ENCODE data around the gene CTNNA2. TPM values are rescaled to one million over a fixed set of nuclear protein-coding genes. Genes with fewer than 3 reads are reported as not detected.

CTNNA2 gene
- total RNA-seq, 1 donor from 2014 or later = 43.5 TPM

DNA sequence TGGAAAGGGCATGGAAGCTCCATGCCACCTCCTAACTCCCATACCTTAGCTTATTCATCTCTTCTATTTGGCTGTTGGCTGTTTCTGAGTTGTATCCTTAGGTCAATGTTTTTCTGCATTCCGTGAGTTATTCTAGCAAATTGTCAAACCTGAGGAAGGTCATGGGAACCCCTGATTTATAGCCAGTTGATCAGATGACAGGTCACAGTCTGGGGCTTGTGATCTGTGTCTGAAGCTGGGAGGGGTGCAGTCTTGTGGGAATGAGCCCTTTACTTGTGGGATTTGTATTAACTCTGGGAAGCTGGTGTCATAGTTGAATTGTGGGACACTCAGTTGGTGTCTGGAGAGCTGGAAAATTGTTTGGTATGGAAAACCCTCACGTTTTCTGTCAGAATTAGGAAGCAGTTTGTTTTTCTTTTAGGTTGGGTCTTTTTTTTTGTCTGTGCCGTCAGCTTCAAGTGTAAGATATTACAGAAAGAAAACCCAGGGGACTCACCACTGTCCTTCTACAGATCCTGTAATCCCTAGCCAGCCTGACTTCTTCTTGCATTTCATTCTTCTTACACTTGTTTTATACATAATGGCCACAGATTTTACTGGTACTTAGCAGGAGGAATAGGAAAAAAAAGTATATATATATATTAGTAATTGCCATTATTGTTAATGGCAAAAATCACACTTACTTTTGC lies 653.8 kb downstream of the CTNNA2 start:
- H3K4me2 ChIP-seq = no peak overlapping the region
- Mint-ChIP-seq H3K4me3 (no peak overlapping the region), H3K36me3 (no peaks in the 10 kb centered on the region), H3K4me1 (no peaks in the 10 kb centered on the region), H3K27ac (no peak overlapping the region), H3K9me3 (no peaks in the 10 kb centered on the region), H3K27me3 (ENCODE audit: insufficient read depth, low read depth) (no peaks in the 10 kb centered on the region)
- H3K4me1 ChIP-seq = peaks cover 6% of the 10 kb centered on the region
- no peak for TF ChIP-seq EZH2 (IDR thresholded peaks at IDR 0.05)
- TF ChIP-seq CTCF (IDR thresholded peaks at IDR 0.05) = no peak
- no peak for TF ChIP-seq EZH2phosphoT487 (IDR thresholded peaks at IDR 0.05)
- no peak overlapping the region for H2AFZ ChIP-seq (replicated peaks)
- H3K4me3 ChIP-seq = no peak overlapping the region
- H3K9me3 ChIP-seq (ENCODE audit: low read depth) = no peaks in the 10 kb centered on the region
- no peaks in the 10 kb centered on the region for H3K36me3 ChIP-seq
- no peak overlapping the region for H3K27ac ChIP-seq
- DNase-seq (ENCODE audit: low spot score) = no peak
- H3K27me3 ChIP-seq = no peaks in the 10 kb centered on the region
- H3K9ac ChIP-seq = no peak overlapping the region
- no peaks in the 10 kb centered on the region for H3K79me2 ChIP-seq (ENCODE audit: low read depth)
- H3F3A ChIP-seq (ENCODE audit: low read depth) = no peaks in the 10 kb centered on the region
- H4K20me1 ChIP-seq (ENCODE audit: low read depth) = no peaks in the 10 kb centered on the region

DNA sequence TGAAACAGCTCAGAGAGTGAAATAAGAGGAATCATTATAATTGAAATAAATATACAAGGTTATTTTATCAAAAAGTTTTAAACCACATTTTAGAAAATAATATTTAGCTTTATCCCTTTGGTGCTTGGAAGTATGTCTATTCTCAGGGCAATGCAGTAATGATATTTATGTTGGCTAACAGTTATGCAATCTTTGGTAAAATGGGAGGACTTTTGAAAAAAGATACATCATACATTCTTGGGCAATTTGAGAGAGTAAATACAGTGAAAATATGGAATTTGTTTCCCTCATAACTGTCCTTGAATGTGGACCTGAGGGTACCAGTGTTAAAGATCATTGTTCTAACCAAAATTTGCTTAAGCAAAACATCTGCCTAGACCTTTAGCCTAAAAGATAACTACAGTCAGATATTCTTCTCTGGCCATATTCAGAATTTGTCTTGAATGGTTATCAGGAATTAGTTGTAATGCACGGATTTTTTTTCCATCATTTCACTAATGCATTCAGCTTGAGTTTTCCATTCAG lies 654.5 kb downstream of the CTNNA2 start:
- Histone ChIP-seq H3F3A (ENCODE audit: low read depth) (no peaks in the 10 kb centered on the region), H4K20me1 (ENCODE audit: low read depth) (no peaks in the 10 kb centered on the region), H3K4me2 (no peak overlapping the region), H3K9me3 (ENCODE audit: low read depth) (no peaks in the 10 kb centered on the region), H3K27ac (no peak overlapping the region), H3K9ac (no peak overlapping the region), H3K36me3 (no peaks in the 10 kb centered on the region), H3K79me2 (ENCODE audit: low read depth) (no peaks in the 10 kb centered on the region), H3K27me3 (no peaks in the 10 kb centered on the region), H3K4me3 (no peak overlapping the region), H2AFZ (replicated peaks) (no peak overlapping the region), H3K4me1 (peaks cover 6% of the 10 kb centered on the region)
- no peak for TF ChIP-seq CTCF (IDR thresholded peaks at IDR 0.05)
- TF ChIP-seq EZH2phosphoT487 (IDR thresholded peaks at IDR 0.05) = no peak
- no peak for TF ChIP-seq EZH2 (IDR thresholded peaks at IDR 0.05)
- H3K4me3 Mint-ChIP-seq = no peak overlapping the region
- H3K27ac Mint-ChIP-seq = no peak overlapping the region
- H3K27me3 Mint-ChIP-seq (ENCODE audit: insufficient read depth, low read depth) = no peaks in the 10 kb centered on the region
- DNase-seq (ENCODE audit: low spot score) = no peak
- H3K4me1 Mint-ChIP-seq = no peaks in the 10 kb centered on the region
- H3K9me3 Mint-ChIP-seq = no peaks in the 10 kb centered on the region
- no peaks in the 10 kb centered on the region for H3K36me3 Mint-ChIP-seq

DNA sequence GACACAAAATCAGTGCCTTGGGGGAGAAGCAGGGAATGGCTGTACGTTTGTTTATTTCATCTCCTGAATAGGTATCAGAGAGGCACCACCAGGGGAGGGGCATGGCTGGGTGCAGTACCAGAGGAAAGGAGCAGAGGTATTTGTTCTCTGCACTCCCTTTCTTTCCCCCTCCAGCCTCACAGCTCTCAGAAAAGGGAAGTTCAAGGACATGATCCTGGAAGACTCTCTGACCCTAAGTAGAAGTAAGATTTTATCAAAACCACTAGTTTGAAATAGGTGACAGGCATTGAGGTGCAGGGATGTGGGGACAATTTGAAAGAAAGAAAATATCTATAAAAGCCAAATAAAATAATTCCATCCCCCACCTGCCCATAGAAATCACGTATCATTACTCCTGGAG lies 655.2 kb downstream of the CTNNA2 start:
- Mint-ChIP-seq H3K4me1 (no peaks in the 10 kb centered on the region), H3K27me3 (ENCODE audit: insufficient read depth, low read depth) (no peaks in the 10 kb centered on the region), H3K36me3 (no peaks in the 10 kb centered on the region), H3K9me3 (no peaks in the 10 kb centered on the region), H3K4me3 (no peak overlapping the region), H3K27ac (no peak overlapping the region)
- TF ChIP-seq EZH2phosphoT487 (IDR thresholded peaks at IDR 0.05) = no peak
- TF ChIP-seq EZH2 (IDR thresholded peaks at IDR 0.05) = no peak
- TF ChIP-seq CTCF (IDR thresholded peaks at IDR 0.05) = no peak
- no peaks in the 10 kb centered on the region for H3F3A ChIP-seq (ENCODE audit: low read depth)
- H3K79me2 ChIP-seq (ENCODE audit: low read depth) = no peaks in the 10 kb centered on the region
- no peaks in the 10 kb centered on the region for H3K9me3 ChIP-seq (ENCODE audit: low read depth)
- no peak overlapping the region for H3K4me2 ChIP-seq
- H3K27me3 ChIP-seq = no peaks in the 10 kb centered on the region
- H3K27ac ChIP-seq = no peak overlapping the region
- no peak overlapping the region for H3K9ac ChIP-seq
- no peak for DNase-seq (ENCODE audit: low spot score)
- H3K36me3 ChIP-seq = no peaks in the 10 kb centered on the region
- no peak overlapping the region for H3K4me3 ChIP-seq
- H4K20me1 ChIP-seq (ENCODE audit: low read depth) = no peaks in the 10 kb centered on the region
- peaks cover 6% of the 10 kb centered on the region for H3K4me1 ChIP-seq
- H2AFZ ChIP-seq (replicated peaks) = no peak overlapping the region

Measured in neural progenitor cell (in vitro differentiated cells).